ENCODE measurements around the gene ZNF560.
A peak's percentile ranks its signal among the peaks of the same experiment; 100 is the strongest.

The ZNF560 gene

DNA sequence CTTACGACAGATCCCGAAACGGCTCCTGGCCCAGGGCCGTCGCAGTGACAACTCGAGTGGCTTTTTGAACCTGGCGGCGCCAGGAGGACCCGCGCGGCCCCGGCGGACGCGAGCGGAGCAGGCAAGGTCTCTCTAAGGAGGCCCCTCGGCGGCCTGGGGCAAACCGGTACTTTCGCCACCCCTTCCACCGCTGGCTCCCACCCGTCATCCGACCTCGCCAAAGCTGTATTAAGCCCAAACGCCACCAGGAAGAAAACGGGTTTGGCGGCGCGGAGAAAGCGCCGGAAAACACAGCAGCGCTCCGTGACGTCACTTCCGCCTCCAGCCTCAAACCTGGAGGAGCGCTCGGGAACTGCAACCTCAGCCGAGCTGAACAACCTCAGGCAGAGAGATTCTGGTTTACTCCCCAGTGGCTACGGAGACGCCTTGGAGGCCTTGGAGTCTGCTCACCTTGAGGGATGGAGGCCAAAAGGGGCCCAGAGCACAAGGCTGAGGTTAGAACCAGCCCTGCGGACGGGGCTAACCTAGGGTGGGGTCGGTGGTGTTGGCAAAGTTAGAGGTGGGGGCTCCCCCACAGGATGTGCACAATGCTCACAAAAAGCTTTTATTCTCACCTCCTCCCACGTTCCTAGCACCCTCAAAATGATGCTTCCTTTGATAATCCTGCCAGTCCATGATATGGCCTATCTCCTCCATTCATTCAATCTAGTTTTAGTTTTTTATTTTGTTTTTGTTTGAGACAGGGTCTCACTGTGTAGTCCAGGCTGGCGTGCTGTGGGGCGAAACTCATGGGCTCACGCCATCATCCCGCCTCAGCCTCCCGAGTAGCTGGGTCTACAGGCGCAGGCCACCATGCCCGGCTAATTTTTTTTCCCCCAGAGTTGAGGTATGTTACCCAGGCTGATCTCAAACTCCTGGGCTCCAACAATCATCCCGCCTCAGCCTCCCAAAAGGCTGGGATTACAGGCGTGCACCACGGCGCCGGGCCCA lies 62.8 kb downstream of the ZNF560 start, which contains the start of gene ZNF266:
TSS of gene ZNF266 (minus strand) at position 295 of the 990 bp plus-strand sequence. CDS start 15,484 bp downstream, outside the sequence.
- DNase-seq, result peak; percentile 93

GRCh38 chr19:9431475-9431874 lies 66.9 kb downstream of the ZNF560 start:
- peak; percentile 23 for DNase-seq

DNA sequence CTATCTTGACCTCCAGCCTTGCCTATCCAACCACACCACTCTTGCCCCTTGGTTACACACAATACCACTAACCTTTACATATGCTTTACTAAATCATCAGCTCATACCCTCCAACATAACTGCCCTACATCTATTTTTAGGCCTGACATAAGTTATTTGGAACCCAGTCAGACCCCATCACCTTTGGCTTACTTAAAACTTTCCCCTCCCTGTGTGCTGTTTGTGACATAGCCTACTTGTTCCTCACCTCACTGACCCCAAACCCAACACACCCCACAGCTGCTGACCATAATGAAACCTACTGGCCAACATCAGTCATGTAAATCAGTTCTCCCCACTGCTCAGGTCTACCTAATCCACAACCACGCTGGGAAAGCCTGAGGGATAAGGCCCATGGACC lies 68.0 kb downstream of the ZNF560 start:
- DNase-seq, result no peak

DNA sequence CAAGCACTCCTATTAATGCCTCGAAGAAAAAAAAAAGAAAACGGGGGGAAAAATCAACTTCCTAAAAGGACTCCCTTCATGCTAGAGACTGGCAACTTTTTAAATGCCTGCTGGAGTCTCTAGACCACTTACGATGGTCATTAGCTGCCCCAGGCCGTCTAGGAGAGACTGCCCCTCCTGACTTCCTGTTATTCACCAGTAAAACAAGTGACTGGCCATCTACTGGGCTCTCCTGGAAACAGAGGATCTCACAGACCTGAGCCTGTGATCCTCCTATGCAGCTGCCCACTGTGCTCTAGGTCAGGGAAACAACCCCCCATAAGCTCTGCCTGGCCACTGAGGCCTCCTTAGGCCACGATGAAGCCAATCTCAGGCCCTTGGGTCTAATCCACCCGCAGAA lies 70.5 kb downstream of the ZNF560 start:
- no peak for DNase-seq
